ENCODE measurements around the gene UBE2R2.

Gene UBE2R2

GRCh38 chr9:33914887-33915628 is 98.1 kb downstream of the UBE2R2 start:
- FAIRE-seq, result no peak
- no peak for TF ChIP-seq POLR2A (IDR thresholded peaks at IDR 0.05; ENCODE audit: low read depth, low read length)
- no peak for DNase-seq (ENCODE audit: insufficient read length)

GRCh38 chr9:33917036-33917435 is 100.1 kb downstream of the UBE2R2 start:
- no peak for TF ChIP-seq POLR2AphosphoS5 (IDR thresholded peaks at IDR 0.05; ENCODE audit: low read depth, low read length)
- no peak for TF ChIP-seq TAF1 (IDR thresholded peaks at IDR 0.05; ENCODE audit: borderline replicate concordance, low read depth, low read length)
- no peak for TF ChIP-seq POLR2A (IDR thresholded peaks at IDR 0.05; ENCODE audit: low read depth, low read length)
- no peak for DNase-seq (ENCODE audit: insufficient read length)
- FAIRE-seq, result no peak

DNA sequence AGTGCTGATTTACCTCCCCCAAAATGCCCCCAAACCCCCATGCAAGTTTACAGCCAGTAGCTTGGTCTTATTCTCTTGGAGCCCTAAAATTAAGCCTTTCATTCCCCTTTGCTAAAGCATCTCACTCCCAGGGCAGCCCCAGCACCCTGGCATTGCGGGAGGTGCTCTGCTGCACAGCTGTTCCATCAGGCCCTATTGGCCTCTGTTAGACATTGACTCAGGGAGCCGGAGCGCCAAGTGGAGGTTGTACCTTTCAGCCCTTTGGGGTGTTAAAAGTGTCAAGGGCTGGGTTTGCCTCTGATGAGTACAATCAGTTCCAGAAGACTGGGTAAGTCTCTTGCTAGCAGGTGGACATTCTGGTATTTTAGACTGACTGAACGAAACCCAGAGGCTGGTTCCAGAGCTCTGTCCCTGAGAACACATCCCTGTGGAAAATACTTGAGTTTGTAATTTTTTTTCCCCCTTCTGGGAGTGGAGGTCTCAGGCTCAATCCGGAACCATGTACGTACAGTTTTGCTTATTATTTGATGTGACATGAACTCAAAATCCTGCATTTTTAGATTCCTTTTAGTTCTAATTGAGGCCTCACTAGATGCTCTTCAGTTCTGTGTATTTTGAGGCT is 102.4 kb downstream of the UBE2R2 start:
- DNase-seq (ENCODE audit: insufficient read length) (no peak), FAIRE-seq (no peak)
- TF ChIP-seq TAF1 (IDR thresholded peaks at IDR 0.05; ENCODE audit: borderline replicate concordance, low read depth, low read length), result no peak
- TF ChIP-seq POLR2AphosphoS5 (IDR thresholded peaks at IDR 0.05; ENCODE audit: low read depth, low read length), result no peak
- no peak for TF ChIP-seq POLR2A (IDR thresholded peaks at IDR 0.05; ENCODE audit: low read depth, low read length)

GRCh38 chr9:33921967-33922895 is 105.3 kb downstream of the UBE2R2 start:
- no peak for TF ChIP-seq TAF1 (IDR thresholded peaks at IDR 0.05; ENCODE audit: borderline replicate concordance, low read depth, low read length)
- peak; percentile 29; the same call in 1 of the 2 replicates for TF ChIP-seq POLR2A (IDR thresholded peaks at IDR 0.05; ENCODE audit: low read depth, low read length)
- FAIRE-seq (peak; percentile 5), DNase-seq (ENCODE audit: insufficient read length) (no peak)

DNA sequence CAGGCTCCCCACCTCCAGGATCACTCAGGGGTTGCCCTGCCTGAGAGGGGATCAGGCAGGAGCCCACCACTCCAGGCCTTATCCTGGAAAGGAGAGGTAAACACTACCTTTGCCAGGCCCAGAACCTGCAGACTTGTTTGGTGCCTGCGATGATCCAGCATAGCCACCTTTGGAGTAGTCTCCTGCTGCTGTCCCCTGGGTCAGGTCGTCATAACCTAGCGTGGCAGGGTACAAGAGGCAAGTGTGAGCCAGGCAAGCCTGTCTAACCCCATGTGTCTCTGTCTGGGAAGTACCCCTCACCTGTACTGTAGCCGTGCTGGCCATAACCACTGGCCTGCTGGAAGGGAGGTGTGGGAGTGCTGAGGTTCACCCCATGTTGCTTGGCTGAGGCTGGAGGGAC is 106.1 kb downstream of the UBE2R2 start:
- DNase-seq (ENCODE audit: insufficient read length), result no peak
- FAIRE-seq, result no peak

GRCh38 chr9:33923998-33924701 is 107.2 kb downstream of the UBE2R2 start:
- DNase-seq (ENCODE audit: insufficient read length), result no peak
- no peak for TF ChIP-seq POLR2A (IDR thresholded peaks at IDR 0.05; ENCODE audit: low read depth, low read length)
- TF ChIP-seq TAF1 (IDR thresholded peaks at IDR 0.05; ENCODE audit: borderline replicate concordance, low read depth, low read length), result no peak
- TF ChIP-seq POLR2AphosphoS5 (IDR thresholded peaks at IDR 0.05; ENCODE audit: low read depth, low read length), result no peak
- no peak for FAIRE-seq

More for the DNA sequence above, 106.1 kb downstream of the UBE2R2 start:
- TF ChIP-seq TAF1 (IDR thresholded peaks at IDR 0.05; ENCODE audit: borderline replicate concordance, low read depth, low read length) (no peak), POLR2A (IDR thresholded peaks at IDR 0.05; ENCODE audit: low read depth, low read length) (no peak), POLR2AphosphoS5 (IDR thresholded peaks at IDR 0.05; ENCODE audit: low read depth, low read length) (no peak)

DNA sequence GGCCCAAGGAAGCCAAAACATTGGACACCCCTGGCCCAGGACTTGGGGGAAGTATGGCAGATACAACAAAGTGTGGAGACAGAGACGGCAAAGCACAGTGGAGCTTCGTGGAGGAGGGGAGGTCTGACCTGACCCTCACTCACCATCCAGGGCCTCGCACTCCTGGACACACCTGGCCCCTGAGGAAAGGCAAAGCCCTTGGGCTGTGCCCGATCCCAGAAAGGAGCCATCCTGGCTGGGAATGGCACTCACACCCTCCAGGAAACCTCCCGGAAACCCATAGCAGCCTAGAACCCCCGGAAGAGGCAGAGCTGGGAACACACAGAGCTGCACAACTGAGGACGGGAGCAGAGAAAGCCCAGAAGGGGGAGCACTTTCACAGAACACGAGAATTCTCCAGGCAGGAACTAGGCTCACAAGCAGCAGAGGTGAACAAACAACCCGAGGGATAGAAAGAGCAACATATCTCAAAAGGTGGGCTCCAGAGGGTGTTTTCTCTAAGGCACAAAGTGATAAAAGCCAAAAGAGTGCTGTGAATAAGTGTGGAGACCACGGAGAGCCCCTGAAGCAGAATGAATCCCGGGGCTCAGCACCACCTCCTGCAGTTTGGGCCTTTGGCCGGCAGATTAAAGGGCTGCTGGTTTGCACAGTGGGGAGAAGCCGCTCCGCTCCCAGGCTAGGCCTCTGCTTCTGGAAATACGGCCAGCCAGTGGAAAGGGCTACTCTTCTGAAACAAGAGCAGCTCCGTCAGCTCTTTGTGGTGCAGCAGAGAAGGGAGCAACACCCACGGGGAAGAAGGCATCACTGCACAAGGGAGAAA is 108.2 kb downstream of the UBE2R2 start:
- peak; percentile 18; the same call in 1 of the 2 replicates for TF ChIP-seq POLR2A (IDR thresholded peaks at IDR 0.05; ENCODE audit: low read depth, low read length)
- 0 out of 2 replicates have a peak, but pooled peaks have one; percentile 33 for TF ChIP-seq POLR2AphosphoS5 (IDR thresholded peaks at IDR 0.05; ENCODE audit: low read depth, low read length)
- TF ChIP-seq TAF1 (IDR thresholded peaks at IDR 0.05; ENCODE audit: borderline replicate concordance, low read depth, low read length), result no peak
- DNase-seq (ENCODE audit: insufficient read length), result no peak
- FAIRE-seq, result no peak

GRCh38 chr9:33926746-33927485 is 110.0 kb downstream of the UBE2R2 start:
- no peak for FAIRE-seq
- TF ChIP-seq POLR2A (IDR thresholded peaks at IDR 0.05; ENCODE audit: low read depth, low read length) (no peak), POLR2AphosphoS5 (IDR thresholded peaks at IDR 0.05; ENCODE audit: low read depth, low read length) (no peak), TAF1 (IDR thresholded peaks at IDR 0.05; ENCODE audit: borderline replicate concordance, low read depth, low read length) (no peak)
- DNase-seq (ENCODE audit: insufficient read length), result no peak

GRCh38 chr9:33927694-33928093 is 110.7 kb downstream of the UBE2R2 start:
- no peak for FAIRE-seq

DNA sequence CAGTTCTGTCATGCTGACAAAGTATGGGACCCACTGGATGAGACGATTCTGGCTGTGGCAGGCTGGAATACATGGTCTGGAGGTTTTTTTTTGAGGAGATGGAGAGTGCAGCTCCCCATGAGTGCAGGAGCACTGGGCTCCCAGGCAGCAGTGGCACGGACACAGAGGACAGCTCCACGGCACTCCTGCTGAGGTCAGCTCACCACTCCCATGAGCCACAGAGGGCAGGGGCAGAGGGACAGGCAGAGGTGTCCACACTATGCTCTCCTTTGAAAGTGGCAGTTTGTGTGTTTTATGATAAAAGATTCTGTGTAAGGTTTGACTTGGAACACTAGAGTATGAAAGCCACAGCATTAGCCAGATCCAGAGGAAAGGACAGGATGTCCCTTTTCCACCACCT is 114.4 kb downstream of the UBE2R2 start:
- TF ChIP-seq POLR2A (IDR thresholded peaks at IDR 0.05; ENCODE audit: low read depth, low read length) (no peak), POLR2AphosphoS5 (IDR thresholded peaks at IDR 0.05; ENCODE audit: low read depth, low read length) (no peak), TAF1 (IDR thresholded peaks at IDR 0.05; ENCODE audit: borderline replicate concordance, low read depth, low read length) (no peak)
- no peak for DNase-seq (ENCODE audit: insufficient read length)
- no peak for FAIRE-seq

More at GRCh38 chr9:33927694-33928093, 110.7 kb downstream of the UBE2R2 start:
- DNase-seq (ENCODE audit: insufficient read length), result no peak
- TF ChIP-seq POLR2A (IDR thresholded peaks at IDR 0.05; ENCODE audit: low read depth, low read length), result no peak
- no peak for TF ChIP-seq POLR2AphosphoS5 (IDR thresholded peaks at IDR 0.05; ENCODE audit: low read depth, low read length)
- no peak for TF ChIP-seq TAF1 (IDR thresholded peaks at IDR 0.05; ENCODE audit: borderline replicate concordance, low read depth, low read length)
